RWPE2 (cell line): ENCODE data around the gene NUCB2.

Source experiments
- ATAC-seq: fragments of 200-7000 bp; cut with Tn5 transposase; 3 replicates; pipeline ENCODE4 v1.9.1; 2021; ENCODE audit warnings: low read depth
- DNase-seq: peaks from one replicate; pipeline ENCODE4 v3.0.0-alpha.2; 2020; ENCODE audit warnings: low spot score
- H3K27ac ChIP-seq: fragments of 450-650 bp; 2 replicates; pipeline ENCODE4 v1.5.1; 2017; ENCODE audit warnings: mild to moderate bottlenecking; ENCODE audit not compliant: poor library complexity, severe bottlenecking
- H3K27me3 ChIP-seq: fragments of 250-450 bp; sonication (Bioruptor Pico); 2 replicates; pipeline ENCODE4 v1.5.1; 2021; ENCODE audit warnings: mild to moderate bottlenecking, moderate library complexity; ENCODE audit not compliant: insufficient read depth, poor library complexity, severe bottlenecking
- H3K36me3 ChIP-seq: fragments of 250-450 bp; sonication (Bioruptor Pico); 2 replicates; pipeline ENCODE4 v1.5.1; 2020; ENCODE audit warnings: low read depth, mild to moderate bottlenecking, moderate library complexity
- H3K4me1 ChIP-seq: fragments of 250-450 bp; sonication (Bioruptor Pico); 2 replicates; pipeline ENCODE4 v1.5.1; 2021; ENCODE audit warnings: mild to moderate bottlenecking, moderate library complexity; ENCODE audit not compliant: insufficient read depth, poor library complexity, severe bottlenecking
- H3K4me3 ChIP-seq: fragments of 250-450 bp; sonication (Bioruptor Pico); 2 replicates; pipeline ENCODE4 v1.5.1; 2021; ENCODE audit warnings: mild to moderate bottlenecking, moderate library complexity; ENCODE audit not compliant: severe bottlenecking
- H3K9me3 ChIP-seq: fragments of 250-450 bp; sonication (Bioruptor Pico); 2 replicates; pipeline ENCODE4 v1.5.1; 2021; ENCODE audit warnings: mild to moderate bottlenecking, moderate library complexity; ENCODE audit not compliant: severe bottlenecking
- TF ChIP-seq, protein P1 (sequence below): fragments of 450-650 bp; IDR thresholded peaks from one replicate; pipeline ENCODE4 v1.5.1; 2017; ENCODE audit warnings: mild to moderate bottlenecking, moderate library complexity; ENCODE audit not compliant: poor library complexity, severe bottlenecking

NUCB2 gene

DNA sequence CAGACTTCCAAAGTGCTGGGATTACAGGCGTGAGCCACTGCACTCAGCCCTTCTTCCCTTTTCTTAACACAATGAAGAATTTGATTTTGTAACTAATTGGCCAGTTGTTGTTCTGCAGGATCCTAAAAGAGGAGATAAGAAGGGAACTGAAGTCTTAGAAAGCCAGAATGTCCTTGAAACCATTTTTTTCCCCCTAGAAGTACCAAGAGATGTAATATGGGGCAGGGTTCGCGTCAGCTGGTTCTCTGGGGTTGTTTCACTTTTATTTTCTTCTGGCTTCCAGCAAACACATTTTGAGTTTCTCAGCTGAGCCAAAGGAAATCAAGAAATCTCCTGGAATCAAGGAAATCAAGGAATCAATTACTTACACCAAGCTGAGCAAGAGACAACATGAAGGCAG, 7.6 kb upstream of the NUCB2 start:
- no peaks in the 10 kb centered on the region for H3K9me3 ChIP-seq
- ATAC-seq = no peak
- H3K4me1 ChIP-seq = peaks cover 2% of the 10 kb centered on the region
- H3K27ac ChIP-seq = no peak overlapping the region
- no peak overlapping the region for H3K4me3 ChIP-seq
- TF ChIP-seq, protein P1, sequence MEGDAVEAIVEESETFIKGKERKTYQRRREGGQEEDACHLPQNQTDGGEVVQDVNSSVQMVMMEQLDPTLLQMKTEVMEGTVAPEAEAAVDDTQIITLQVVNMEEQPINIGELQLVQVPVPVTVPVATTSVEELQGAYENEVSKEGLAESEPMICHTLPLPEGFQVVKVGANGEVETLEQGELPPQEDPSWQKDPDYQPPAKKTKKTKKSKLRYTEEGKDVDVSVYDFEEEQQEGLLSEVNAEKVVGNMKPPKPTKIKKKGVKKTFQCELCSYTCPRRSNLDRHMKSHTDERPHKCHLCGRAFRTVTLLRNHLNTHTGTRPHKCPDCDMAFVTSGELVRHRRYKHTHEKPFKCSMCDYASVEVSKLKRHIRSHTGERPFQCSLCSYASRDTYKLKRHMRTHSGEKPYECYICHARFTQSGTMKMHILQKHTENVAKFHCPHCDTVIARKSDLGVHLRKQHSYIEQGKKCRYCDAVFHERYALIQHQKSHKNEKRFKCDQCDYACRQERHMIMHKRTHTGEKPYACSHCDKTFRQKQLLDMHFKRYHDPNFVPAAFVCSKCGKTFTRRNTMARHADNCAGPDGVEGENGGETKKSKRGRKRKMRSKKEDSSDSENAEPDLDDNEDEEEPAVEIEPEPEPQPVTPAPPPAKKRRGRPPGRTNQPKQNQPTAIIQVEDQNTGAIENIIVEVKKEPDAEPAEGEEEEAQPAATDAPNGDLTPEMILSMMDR = no peak
- no peak for DNase-seq
- H3K36me3 ChIP-seq = no peaks in the 10 kb centered on the region
- H3K27me3 ChIP-seq = no peaks in the 10 kb centered on the region

DNA sequence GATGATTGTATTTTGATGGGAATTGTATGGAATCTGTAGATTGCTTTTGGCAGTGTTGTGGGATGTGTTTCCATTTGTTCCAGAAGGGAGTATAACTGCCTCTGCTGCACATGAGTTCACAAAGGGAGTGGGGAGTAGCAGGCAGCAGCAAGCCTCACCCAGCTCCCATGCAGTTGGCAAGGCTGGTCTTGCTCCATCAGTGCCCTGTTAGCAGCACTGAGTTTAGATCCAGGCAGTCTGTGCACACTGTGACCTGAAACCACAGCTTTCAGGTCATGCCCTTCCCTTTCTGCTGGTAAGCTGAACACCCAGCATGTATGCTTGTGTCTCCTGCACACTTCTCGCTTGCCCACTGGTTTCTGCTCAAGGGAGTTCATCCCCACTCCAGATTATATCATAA, 3.7 kb upstream of the NUCB2 start:
- Histone ChIP-seq H3K36me3 (no peaks in the 10 kb centered on the region), H3K4me1 (peaks cover 6% of the 10 kb centered on the region), H3K4me3 (no peak overlapping the region), H3K27me3 (no peaks in the 10 kb centered on the region), H3K27ac (no peak overlapping the region), H3K9me3 (no peaks in the 10 kb centered on the region)
- ATAC-seq = no peak
- TF ChIP-seq, protein P1 = no peak
- no peak for DNase-seq

DNA sequence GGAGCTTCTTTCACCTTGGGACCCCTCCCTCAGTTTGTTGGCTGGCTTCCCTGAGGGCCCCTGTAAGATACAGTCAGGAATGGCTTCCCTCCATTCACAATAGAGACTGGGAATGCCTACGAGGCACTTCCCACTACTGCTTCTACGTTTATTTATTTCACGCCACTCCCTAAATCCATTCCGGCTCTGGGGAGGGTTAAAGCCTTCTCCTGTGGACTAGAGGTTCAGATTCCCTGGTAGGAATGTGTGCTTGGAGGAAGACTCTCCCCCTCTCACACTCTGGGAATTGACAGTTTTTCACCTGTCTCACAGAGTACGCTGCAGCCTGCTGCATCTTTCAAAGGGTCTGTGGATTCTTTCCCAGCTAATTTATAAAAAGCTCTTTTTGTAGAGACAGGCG, 3.3 kb upstream of the NUCB2 start:
- H3K27me3 ChIP-seq = no peaks in the 10 kb centered on the region
- no peak overlapping the region for H3K4me3 ChIP-seq
- H3K4me1 ChIP-seq = peaks cover 6% of the 10 kb centered on the region
- ATAC-seq = no peak
- DNase-seq = no peak
- no peaks in the 10 kb centered on the region for H3K36me3 ChIP-seq
- H3K27ac ChIP-seq = no peak overlapping the region
- TF ChIP-seq, protein P1 = no peak
- H3K9me3 ChIP-seq = no peaks in the 10 kb centered on the region

DNA sequence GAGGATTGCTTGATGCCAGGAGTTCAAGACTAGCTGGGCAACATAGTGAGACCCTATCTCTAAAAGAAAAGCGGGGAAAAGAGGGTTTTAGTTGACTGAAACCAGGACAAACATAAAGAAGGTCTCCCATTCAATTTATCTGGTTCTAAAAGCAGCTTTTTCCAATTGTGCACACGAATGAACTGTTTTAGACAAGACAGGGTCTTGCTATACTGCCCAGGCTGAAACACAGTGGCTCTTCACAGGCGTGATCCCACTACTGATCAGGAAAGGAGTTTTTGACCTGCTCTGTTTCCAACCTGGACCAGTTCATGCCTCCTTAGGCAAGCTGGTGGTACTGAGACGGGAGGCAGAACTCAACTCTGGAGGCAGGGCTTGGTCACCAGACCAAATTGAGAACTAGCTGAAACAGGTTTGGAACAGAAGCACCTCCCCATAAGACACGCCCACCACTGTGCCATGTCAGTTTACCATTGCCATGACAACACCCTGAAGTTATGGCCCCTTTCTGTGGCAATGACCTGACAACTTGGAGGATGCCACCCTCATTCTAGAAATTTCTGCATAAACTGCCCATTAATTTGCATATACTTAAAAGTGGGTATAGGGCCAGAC, 2.8 kb upstream of the NUCB2 start:
- no peak overlapping the region for H3K4me3 ChIP-seq
- ATAC-seq (no peak), DNase-seq (no peak)
- H3K27me3 ChIP-seq = no peaks in the 10 kb centered on the region
- no peaks in the 10 kb centered on the region for H3K36me3 ChIP-seq
- H3K9me3 ChIP-seq = no peaks in the 10 kb centered on the region
- peaks cover 6% of the 10 kb centered on the region for H3K4me1 ChIP-seq
- TF ChIP-seq, protein P1 = no peak
- H3K27ac ChIP-seq = no peak overlapping the region

DNA sequence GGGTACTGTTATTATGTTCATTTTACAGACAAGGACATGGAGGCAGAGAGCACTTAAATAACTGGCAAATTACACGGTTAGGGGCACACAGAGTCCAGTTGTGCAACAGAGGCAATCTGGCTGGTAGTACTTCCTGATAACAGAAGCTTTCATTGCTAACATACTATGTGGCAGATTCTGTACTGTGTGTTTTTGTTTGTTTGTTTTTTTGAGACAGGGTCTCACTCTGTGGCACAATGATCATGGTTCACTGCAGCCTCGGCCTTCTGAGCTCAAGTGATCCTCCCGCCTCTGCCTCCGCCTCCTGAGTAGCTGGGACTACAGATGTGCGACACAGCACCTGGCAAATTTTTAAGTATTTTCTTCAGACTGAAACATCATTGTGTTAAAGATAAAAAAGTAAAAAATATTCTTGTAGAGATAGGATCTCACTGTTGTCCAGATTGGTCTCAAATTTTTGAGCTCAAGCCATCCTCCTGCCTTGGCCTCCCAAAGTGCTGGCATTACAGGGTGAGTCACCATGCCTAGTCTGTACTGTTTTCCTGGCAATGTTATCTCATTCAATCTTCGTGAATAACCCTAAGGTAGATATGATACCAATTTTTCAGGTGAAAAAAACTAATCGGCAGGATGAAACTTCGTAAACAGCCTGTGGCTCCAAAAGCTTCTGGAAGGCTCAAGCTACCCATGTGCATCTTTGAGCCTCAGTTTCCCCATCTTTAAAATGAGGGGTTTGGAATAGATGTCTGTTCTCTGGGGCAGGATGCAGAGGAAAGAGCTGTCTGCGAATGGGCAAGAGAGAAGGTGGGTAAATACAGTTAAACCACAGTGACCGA, 921 bp upstream of the NUCB2 start:
- Histone ChIP-seq H3K27me3 (no peaks in the 10 kb centered on the region), H3K4me1 (peaks cover 6% of the 10 kb centered on the region), H3K36me3 (no peaks in the 10 kb centered on the region), H3K4me3 (peak overlapping the region; percentile 63), H3K27ac (peak overlapping the region; percentile 53), H3K9me3 (no peaks in the 10 kb centered on the region)
- ATAC-seq (no peak), DNase-seq (no peak)
- TF ChIP-seq, protein P1 = no peak
